Measurements from ENCODE around the gene COG3. TPM values are rescaled to one million over a fixed set of nuclear protein-coding genes. Genes with fewer than 3 reads are reported as not detected.

The COG3 gene
- polyA plus RNA-seq, 1 donor from 2014 or later, result 90.2 TPM

DNA sequence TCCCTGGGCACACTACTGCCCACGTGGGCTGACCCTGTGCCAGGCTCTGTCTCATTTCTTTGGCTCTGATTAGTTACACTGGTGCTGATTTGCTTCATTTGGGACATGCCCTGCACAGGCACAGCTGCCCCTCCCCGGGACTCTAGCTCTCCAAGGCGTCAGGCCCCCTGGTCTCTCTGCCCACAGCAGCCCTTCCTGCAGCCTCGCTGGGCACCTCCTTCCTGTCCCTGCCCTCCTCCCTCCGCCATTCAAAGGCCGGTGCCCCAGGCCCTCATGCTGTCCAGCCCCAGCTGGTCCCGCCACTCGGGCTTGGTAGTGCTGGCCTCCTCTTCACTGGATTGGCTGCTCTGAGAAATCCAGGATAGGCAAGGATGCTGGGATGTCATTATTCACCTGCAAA lies 77.7 kb downstream of the COG3 start:
- no peak overlapping the region for H3K9ac ChIP-seq (ENCODE audit: low read length)
- H2AFZ ChIP-seq (ENCODE audit: low read depth, low read length), result no peak overlapping the region
- no peak overlapping the region for H3K4me2 ChIP-seq (ENCODE audit: low read length)
- H3K36me3 ChIP-seq (ENCODE audit: insufficient read depth, low read length), result no peaks in the 10 kb centered on the region
- TF ChIP-seq EZH2 (IDR thresholded peaks at IDR 0.05; ENCODE audit: borderline replicate concordance, insufficient read depth, low read length, poor library complexity, severe bottlenecking) (no peak), RAD21 (conservative IDR thresholded peaks at IDR 0.05) (no peak)
- no peaks in the 10 kb centered on the region for H3K9me3 ChIP-seq (ENCODE audit: low read length)
- no peaks in the 10 kb centered on the region for H4K20me1 ChIP-seq (ENCODE audit: insufficient read depth)
- no peak overlapping the region for H3K27ac ChIP-seq (ENCODE audit: low read length)
- no peaks in the 10 kb centered on the region for H3K27me3 ChIP-seq (ENCODE audit: insufficient read depth, low read depth, low read length)
- no peaks in the 10 kb centered on the region for H3K79me2 ChIP-seq (replicated peaks; ENCODE audit: insufficient read depth, low read length)
- H3K9me2 ChIP-seq (ENCODE audit: insufficient read depth, low read length), result no peaks in the 10 kb centered on the region
- no peaks in the 10 kb centered on the region for H3F3A ChIP-seq (ENCODE audit: insufficient read depth, low read length, poor library complexity, severe bottlenecking)
- no peak overlapping the region for H3K4me3 ChIP-seq (ENCODE audit: low read length)

DNA sequence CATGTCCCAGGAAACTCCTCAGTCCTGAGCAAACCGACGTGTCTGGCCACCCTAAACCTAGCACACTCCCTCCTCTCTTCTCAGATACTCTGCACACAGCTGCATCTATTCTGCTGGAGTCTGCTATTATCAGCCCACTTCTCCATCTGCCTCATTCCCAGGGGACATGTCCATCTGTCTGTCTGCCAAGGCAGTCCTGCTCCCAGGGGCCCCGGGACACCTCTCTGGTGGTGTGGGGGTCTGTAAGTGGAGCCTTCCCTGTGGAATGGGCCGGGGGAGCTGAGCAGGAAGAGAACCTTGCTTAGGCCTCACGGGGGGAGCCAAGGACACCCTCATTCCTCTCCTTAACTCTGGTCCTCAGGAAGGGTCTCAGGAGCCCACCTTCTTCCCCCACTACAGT lies 78.1 kb downstream of the COG3 start:
- Histone ChIP-seq H3F3A (ENCODE audit: insufficient read depth, low read length, poor library complexity, severe bottlenecking) (no peaks in the 10 kb centered on the region), H3K27ac (ENCODE audit: low read length) (no peak overlapping the region), H3K9ac (ENCODE audit: low read length) (no peak overlapping the region), H3K9me3 (ENCODE audit: low read length) (no peaks in the 10 kb centered on the region), H3K4me2 (ENCODE audit: low read length) (no peak overlapping the region), H3K27me3 (ENCODE audit: insufficient read depth, low read depth, low read length) (no peaks in the 10 kb centered on the region), H3K4me3 (ENCODE audit: low read length) (no peak overlapping the region), H2AFZ (ENCODE audit: low read depth, low read length) (no peak overlapping the region), H3K9me2 (ENCODE audit: insufficient read depth, low read length) (no peaks in the 10 kb centered on the region), H3K36me3 (ENCODE audit: insufficient read depth, low read length) (no peaks in the 10 kb centered on the region), H4K20me1 (ENCODE audit: insufficient read depth) (no peaks in the 10 kb centered on the region), H3K79me2 (replicated peaks; ENCODE audit: insufficient read depth, low read length) (no peaks in the 10 kb centered on the region)
- TF ChIP-seq SMC3 (conservative IDR thresholded peaks at IDR 0.05; ENCODE audit: poor library complexity), result no peak
- no peak for TF ChIP-seq RAD21 (conservative IDR thresholded peaks at IDR 0.05)
- TF ChIP-seq POLR2AphosphoS5 (IDR thresholded peaks at IDR 0.05), result no peak
- no peak for TF ChIP-seq EP300 (conservative IDR thresholded peaks at IDR 0.05; ENCODE audit: poor library complexity, severe bottlenecking)
- TF ChIP-seq EZH2 (IDR thresholded peaks at IDR 0.05; ENCODE audit: borderline replicate concordance, insufficient read depth, low read length, poor library complexity, severe bottlenecking), result no peak
- TF ChIP-seq, protein P1, sequence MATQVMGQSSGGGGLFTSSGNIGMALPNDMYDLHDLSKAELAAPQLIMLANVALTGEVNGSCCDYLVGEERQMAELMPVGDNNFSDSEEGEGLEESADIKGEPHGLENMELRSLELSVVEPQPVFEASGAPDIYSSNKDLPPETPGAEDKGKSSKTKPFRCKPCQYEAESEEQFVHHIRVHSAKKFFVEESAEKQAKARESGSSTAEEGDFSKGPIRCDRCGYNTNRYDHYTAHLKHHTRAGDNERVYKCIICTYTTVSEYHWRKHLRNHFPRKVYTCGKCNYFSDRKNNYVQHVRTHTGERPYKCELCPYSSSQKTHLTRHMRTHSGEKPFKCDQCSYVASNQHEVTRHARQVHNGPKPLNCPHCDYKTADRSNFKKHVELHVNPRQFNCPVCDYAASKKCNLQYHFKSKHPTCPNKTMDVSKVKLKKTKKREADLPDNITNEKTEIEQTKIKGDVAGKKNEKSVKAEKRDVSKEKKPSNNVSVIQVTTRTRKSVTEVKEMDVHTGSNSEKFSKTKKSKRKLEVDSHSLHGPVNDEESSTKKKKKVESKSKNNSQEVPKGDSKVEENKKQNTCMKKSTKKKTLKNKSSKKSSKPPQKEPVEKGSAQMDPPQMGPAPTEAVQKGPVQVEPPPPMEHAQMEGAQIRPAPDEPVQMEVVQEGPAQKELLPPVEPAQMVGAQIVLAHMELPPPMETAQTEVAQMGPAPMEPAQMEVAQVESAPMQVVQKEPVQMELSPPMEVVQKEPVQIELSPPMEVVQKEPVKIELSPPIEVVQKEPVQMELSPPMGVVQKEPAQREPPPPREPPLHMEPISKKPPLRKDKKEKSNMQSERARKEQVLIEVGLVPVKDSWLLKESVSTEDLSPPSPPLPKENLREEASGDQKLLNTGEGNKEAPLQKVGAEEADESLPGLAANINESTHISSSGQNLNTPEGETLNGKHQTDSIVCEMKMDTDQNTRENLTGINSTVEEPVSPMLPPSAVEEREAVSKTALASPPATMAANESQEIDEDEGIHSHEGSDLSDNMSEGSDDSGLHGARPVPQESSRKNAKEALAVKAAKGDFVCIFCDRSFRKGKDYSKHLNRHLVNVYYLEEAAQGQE (IDR thresholded peaks at IDR 0.05; ENCODE audit: borderline replicate concordance), result no peak
- TF ChIP-seq MXI1 (conservative IDR thresholded peaks at IDR 0.05; ENCODE audit: poor library complexity, severe bottlenecking), result no peak
- TF ChIP-seq, protein P2, sequence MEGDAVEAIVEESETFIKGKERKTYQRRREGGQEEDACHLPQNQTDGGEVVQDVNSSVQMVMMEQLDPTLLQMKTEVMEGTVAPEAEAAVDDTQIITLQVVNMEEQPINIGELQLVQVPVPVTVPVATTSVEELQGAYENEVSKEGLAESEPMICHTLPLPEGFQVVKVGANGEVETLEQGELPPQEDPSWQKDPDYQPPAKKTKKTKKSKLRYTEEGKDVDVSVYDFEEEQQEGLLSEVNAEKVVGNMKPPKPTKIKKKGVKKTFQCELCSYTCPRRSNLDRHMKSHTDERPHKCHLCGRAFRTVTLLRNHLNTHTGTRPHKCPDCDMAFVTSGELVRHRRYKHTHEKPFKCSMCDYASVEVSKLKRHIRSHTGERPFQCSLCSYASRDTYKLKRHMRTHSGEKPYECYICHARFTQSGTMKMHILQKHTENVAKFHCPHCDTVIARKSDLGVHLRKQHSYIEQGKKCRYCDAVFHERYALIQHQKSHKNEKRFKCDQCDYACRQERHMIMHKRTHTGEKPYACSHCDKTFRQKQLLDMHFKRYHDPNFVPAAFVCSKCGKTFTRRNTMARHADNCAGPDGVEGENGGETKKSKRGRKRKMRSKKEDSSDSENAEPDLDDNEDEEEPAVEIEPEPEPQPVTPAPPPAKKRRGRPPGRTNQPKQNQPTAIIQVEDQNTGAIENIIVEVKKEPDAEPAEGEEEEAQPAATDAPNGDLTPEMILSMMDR (IDR thresholded peaks at IDR 0.05; ENCODE audit: poor library complexity, severe bottlenecking), result no peak
- TF ChIP-seq TAF1 (IDR thresholded peaks at IDR 0.05; ENCODE audit: low read depth), result no peak

DNA sequence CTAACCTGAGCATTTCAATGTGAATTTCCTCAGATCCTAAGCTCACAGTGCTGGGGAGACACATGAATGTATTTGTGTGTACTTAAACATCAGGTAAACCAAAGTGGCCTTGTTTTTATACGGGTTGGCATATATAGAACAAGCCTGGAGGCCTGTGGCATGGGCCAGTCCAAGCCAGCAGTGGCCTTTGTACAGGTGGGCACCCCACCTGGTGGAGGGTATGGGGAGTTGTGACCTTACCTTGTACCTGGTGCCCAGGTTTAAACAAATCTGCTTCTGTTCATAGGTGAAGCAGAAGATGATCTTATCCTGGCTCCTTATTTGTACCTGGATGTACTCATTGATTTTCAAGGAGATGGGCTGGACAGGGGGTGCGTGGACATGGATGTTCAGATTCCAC lies 79.8 kb downstream of the COG3 start:
- no peaks in the 10 kb centered on the region for H3F3A ChIP-seq (ENCODE audit: insufficient read depth, low read length, poor library complexity, severe bottlenecking)
- H4K20me1 ChIP-seq (ENCODE audit: insufficient read depth), result no peaks in the 10 kb centered on the region
- H3K27me3 ChIP-seq (ENCODE audit: insufficient read depth, low read depth, low read length), result no peaks in the 10 kb centered on the region
- H3K9me2 ChIP-seq (ENCODE audit: insufficient read depth, low read length), result no peaks in the 10 kb centered on the region
- no peak overlapping the region for H2AFZ ChIP-seq (ENCODE audit: low read depth, low read length)
- H3K9me3 ChIP-seq (ENCODE audit: low read length), result no peaks in the 10 kb centered on the region
- H3K27ac ChIP-seq (ENCODE audit: low read length), result no peak overlapping the region
- H3K79me2 ChIP-seq (replicated peaks; ENCODE audit: insufficient read depth, low read length), result no peaks in the 10 kb centered on the region
- H3K36me3 ChIP-seq (ENCODE audit: insufficient read depth, low read length), result no peaks in the 10 kb centered on the region
- H3K4me3 ChIP-seq (ENCODE audit: low read length), result no peak overlapping the region
- no peak overlapping the region for H3K4me2 ChIP-seq (ENCODE audit: low read length)
- no peak overlapping the region for H3K9ac ChIP-seq (ENCODE audit: low read length)
- TF ChIP-seq, protein P2 (IDR thresholded peaks at IDR 0.05; ENCODE audit: poor library complexity, severe bottlenecking), result no peak
- TF ChIP-seq TAF1 (IDR thresholded peaks at IDR 0.05; ENCODE audit: low read depth) (no peak), EP300 (conservative IDR thresholded peaks at IDR 0.05; ENCODE audit: poor library complexity, severe bottlenecking) (no peak), RAD21 (conservative IDR thresholded peaks at IDR 0.05) (no peak), POLR2AphosphoS5 (IDR thresholded peaks at IDR 0.05) (no peak), SMC3 (conservative IDR thresholded peaks at IDR 0.05; ENCODE audit: poor library complexity) (no peak), EZH2 (IDR thresholded peaks at IDR 0.05; ENCODE audit: borderline replicate concordance, insufficient read depth, low read length, poor library complexity, severe bottlenecking) (no peak), MXI1 (conservative IDR thresholded peaks at IDR 0.05; ENCODE audit: poor library complexity, severe bottlenecking) (no peak)
- TF ChIP-seq, protein P1 (IDR thresholded peaks at IDR 0.05; ENCODE audit: borderline replicate concordance), result no peak

All from neural cell (in vitro differentiated cells).